Activated CD4-positive, alpha-beta T cell treated with anti-CD3 and anti-CD28 coated beads, Interleukin-2, amount 10 ng/mL, durations not matched to agents 24 days and 14 days (primary cell): ENCODE data around the gene MPZL3. TPM values are rescaled to one million over a fixed set of nuclear protein-coding genes. Genes with fewer than 3 reads are reported as not detected.
"Not testable (repeated sequence)": the region's sequence is repeated elsewhere in the genome, so short reads cannot be mapped to it uniquely, and the experiment has no call there.

Source experiments
- DNase-seq: peaks from one replicate; pipeline ENCODE4 v3.0.0; 2022
- H3K27ac Mint-ChIP-seq: one replicate; pipeline ENCODE4 v1.8.0; 2022; ENCODE audit warnings: mild to moderate bottlenecking, mixed read lengths
- H3K27me3 Mint-ChIP-seq: one replicate; pipeline ENCODE4 v1.8.0; 2022; ENCODE audit warnings: mixed read lengths
- H3K36me3 Mint-ChIP-seq: one replicate; pipeline ENCODE4 v1.8.0; 2022; ENCODE audit warnings: low read depth, mild to moderate bottlenecking, mixed read lengths
- H3K4me1 Mint-ChIP-seq: one replicate; pipeline ENCODE4 v1.8.0; 2021; ENCODE audit warnings: mixed read lengths
- H3K4me3 Mint-ChIP-seq: one replicate; pipeline ENCODE4 v1.8.0; 2022; ENCODE audit warnings: mild to moderate bottlenecking, moderate library complexity, mixed read lengths
- H3K9me3 Mint-ChIP-seq: one replicate; pipeline ENCODE4 v1.8.0; 2021; ENCODE audit warnings: mixed read lengths
- intact Hi-C: fragments of 100-400 bp; cut with micrococcal nuclease; formaldehyde crosslinking; loops from one replicate; pipeline ENCODE4 v1.15.1; 2023
- total RNA-seq: library from RNA; stranded (reverse); gene quantifications from 2 replicates; pipeline ENCODE4 v1.2.3, GENCODE V29; 2022

MPZL3 gene
- total RNA-seq, 1 donor from 2014 or later, result 65.4 TPM

- intact Hi-C loops, result no loop called here
- Mint-ChIP-seq H3K27me3 (peaks cover 10% of the 10 kb centered on the region), H3K36me3 (peaks cover 77% of the 10 kb centered on the region), H3K4me1 (peaks cover 18% of the 10 kb centered on the region), H3K4me3 (no peak overlapping the region), H3K9me3 (no peaks in the 10 kb centered on the region), H3K27ac (peak overlapping the region; percentile 41)
- DNase-seq, result no peak
Observed at GRCh38 chr11:118193910-118194566, 58.1 kb downstream of the MPZL3 start.

GRCh38 chr11:118192817-118193216 lies 59.3 kb downstream of the MPZL3 start:
- H3K36me3 Mint-ChIP-seq, result peaks cover 65% of the 10 kb centered on the region
- H3K9me3 Mint-ChIP-seq, DNase-seq, H3K27me3 Mint-ChIP-seq, H3K27ac Mint-ChIP-seq, H3K4me1 Mint-ChIP-seq, intact Hi-C loops, H3K4me3 Mint-ChIP-seq: not testable (repeated sequence)

GRCh38 chr11:118190942-118191506 lies 61.1 kb downstream of the MPZL3 start:
- peaks cover 49% of the 10 kb centered on the region for H3K36me3 Mint-ChIP-seq
- intact Hi-C loops, H3K9me3 Mint-ChIP-seq, H3K4me3 Mint-ChIP-seq, H3K27ac Mint-ChIP-seq, H3K4me1 Mint-ChIP-seq, DNase-seq: not testable (repeated sequence)
- H3K27me3 Mint-ChIP-seq, result peaks cover 19% of the 10 kb centered on the region

- no peak for DNase-seq
- peaks cover 9% of the 10 kb centered on the region for H3K36me3 Mint-ChIP-seq
- no peak overlapping the region for H3K27ac Mint-ChIP-seq
- no peak overlapping the region for H3K4me3 Mint-ChIP-seq
- H3K9me3 Mint-ChIP-seq, result no peaks in the 10 kb centered on the region
- intact Hi-C loops, result no loop called here
- H3K27me3 Mint-ChIP-seq, result peaks cover 40% of the 10 kb centered on the region
- H3K4me1 Mint-ChIP-seq, result peaks cover 3% of the 10 kb centered on the region
Observed at GRCh38 chr11:118186346-118187107, 65.6 kb downstream of the MPZL3 start.

- Mint-ChIP-seq H3K4me3 (no peak overlapping the region), H3K4me1 (peaks cover 3% of the 10 kb centered on the region), H3K36me3 (no peaks in the 10 kb centered on the region), H3K27me3 (peaks cover 39% of the 10 kb centered on the region), H3K9me3 (no peaks in the 10 kb centered on the region), H3K27ac (no peak overlapping the region)
- intact Hi-C loops, result no loop called here
- no peak for DNase-seq
Observed at GRCh38 chr11:118184784-118185579, 67.2 kb downstream of the MPZL3 start.

- H3K4me1 Mint-ChIP-seq, DNase-seq, H3K27ac Mint-ChIP-seq, H3K4me3 Mint-ChIP-seq, H3K9me3 Mint-ChIP-seq, intact Hi-C loops, H3K36me3 Mint-ChIP-seq: not testable (repeated sequence)
- peaks cover 32% of the 10 kb centered on the region for H3K27me3 Mint-ChIP-seq
Observed at GRCh38 chr11:118183691-118184090, 68.5 kb downstream of the MPZL3 start.

GRCh38 chr11:118180300-118180703 lies 71.9 kb downstream of the MPZL3 start:
- Mint-ChIP-seq H3K9me3 (no peaks in the 10 kb centered on the region), H3K36me3 (no peaks in the 10 kb centered on the region), H3K4me1 (peaks cover 2% of the 10 kb centered on the region), H3K27me3 (peaks cover 36% of the 10 kb centered on the region), H3K4me3 (no peak overlapping the region), H3K27ac (no peak overlapping the region)
- intact Hi-C loops, result no loop called here
- DNase-seq, result no peak

- Mint-ChIP-seq H3K9me3 (no peaks in the 10 kb centered on the region), H3K4me3 (no peak overlapping the region)
- intact Hi-C loops, result loop anchor here (10.0 kb wide), 1 partner anchor 372 kb away; no protein-coding TSS in a partner anchor
Observed at GRCh38 chr11:118176778-118177134, 75.4 kb downstream of the MPZL3 start.

More at GRCh38 chr11:118176778-118177134, 75.4 kb downstream of the MPZL3 start:
- Mint-ChIP-seq H3K27ac (no peak overlapping the region), H3K27me3 (peaks cover 20% of the 10 kb centered on the region), H3K36me3 (no peaks in the 10 kb centered on the region), H3K4me1 (peaks cover 4% of the 10 kb centered on the region)
- no peak for DNase-seq

Other genes starting within 250 kb of the MPZL3 start
- gene TMPRSS4, start 175.3 kb downstream of the MPZL3 start, total RNA-seq, result not detected in 2 replicates
- gene SMIM35, start 165.4 kb downstream of the MPZL3 start, total RNA-seq, result 0.14 and 0.28 TPM in 2 replicates
- 0.07 and 0.36 TPM in 2 replicates for gene SCN4B, start 99.5 kb downstream of the MPZL3 start, total RNA-seq
- 0.02 and 0.05 TPM in 2 replicates for gene SCN2B, start 75.7 kb downstream of the MPZL3 start, total RNA-seq
- 303 and 318 TPM in 2 replicates for gene JAML, start 27.4 kb downstream of the MPZL3 start, total RNA-seq
- gene MPZL2, start 11.9 kb upstream of the MPZL3 start, total RNA-seq, result 18.5 and 19.3 TPM in 2 replicates
- gene CD3E, start 52.4 kb upstream of the MPZL3 start, total RNA-seq, result 571 TPM in 2 replicates
- 381 and 400 TPM in 2 replicates for gene CD3D, start 90.3 kb upstream of the MPZL3 start, total RNA-seq
- 143 and 145 TPM in 2 replicates for gene CD3G, start 92.0 kb upstream of the MPZL3 start, total RNA-seq
- gene UBE4A, start 107.2 kb upstream of the MPZL3 start, total RNA-seq, result 46.3 and 47.9 TPM in 2 replicates
- gene ATP5MG, start 149.2 kb upstream of the MPZL3 start, total RNA-seq, result 220 and 228 TPM in 2 replicates
- 70.7 and 73.2 TPM in 2 replicates for gene KMT2A, start 184.1 kb upstream of the MPZL3 start, total RNA-seq